ENCODE measurements around the gene BAIAP2L1.
A peak's percentile ranks its signal among the peaks of the same experiment; 100 is the strongest.
"Not testable (repeated sequence)": the region's sequence is repeated elsewhere in the genome, so short reads cannot be mapped to it uniquely, and the experiment has no call there.

BAIAP2L1 gene, protein sequence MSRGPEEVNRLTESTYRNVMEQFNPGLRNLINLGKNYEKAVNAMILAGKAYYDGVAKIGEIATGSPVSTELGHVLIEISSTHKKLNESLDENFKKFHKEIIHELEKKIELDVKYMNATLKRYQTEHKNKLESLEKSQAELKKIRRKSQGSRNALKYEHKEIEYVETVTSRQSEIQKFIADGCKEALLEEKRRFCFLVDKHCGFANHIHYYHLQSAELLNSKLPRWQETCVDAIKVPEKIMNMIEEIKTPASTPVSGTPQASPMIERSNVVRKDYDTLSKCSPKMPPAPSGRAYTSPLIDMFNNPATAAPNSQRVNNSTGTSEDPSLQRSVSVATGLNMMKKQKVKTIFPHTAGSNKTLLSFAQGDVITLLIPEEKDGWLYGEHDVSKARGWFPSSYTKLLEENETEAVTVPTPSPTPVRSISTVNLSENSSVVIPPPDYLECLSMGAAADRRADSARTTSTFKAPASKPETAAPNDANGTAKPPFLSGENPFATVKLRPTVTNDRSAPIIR

DNA sequence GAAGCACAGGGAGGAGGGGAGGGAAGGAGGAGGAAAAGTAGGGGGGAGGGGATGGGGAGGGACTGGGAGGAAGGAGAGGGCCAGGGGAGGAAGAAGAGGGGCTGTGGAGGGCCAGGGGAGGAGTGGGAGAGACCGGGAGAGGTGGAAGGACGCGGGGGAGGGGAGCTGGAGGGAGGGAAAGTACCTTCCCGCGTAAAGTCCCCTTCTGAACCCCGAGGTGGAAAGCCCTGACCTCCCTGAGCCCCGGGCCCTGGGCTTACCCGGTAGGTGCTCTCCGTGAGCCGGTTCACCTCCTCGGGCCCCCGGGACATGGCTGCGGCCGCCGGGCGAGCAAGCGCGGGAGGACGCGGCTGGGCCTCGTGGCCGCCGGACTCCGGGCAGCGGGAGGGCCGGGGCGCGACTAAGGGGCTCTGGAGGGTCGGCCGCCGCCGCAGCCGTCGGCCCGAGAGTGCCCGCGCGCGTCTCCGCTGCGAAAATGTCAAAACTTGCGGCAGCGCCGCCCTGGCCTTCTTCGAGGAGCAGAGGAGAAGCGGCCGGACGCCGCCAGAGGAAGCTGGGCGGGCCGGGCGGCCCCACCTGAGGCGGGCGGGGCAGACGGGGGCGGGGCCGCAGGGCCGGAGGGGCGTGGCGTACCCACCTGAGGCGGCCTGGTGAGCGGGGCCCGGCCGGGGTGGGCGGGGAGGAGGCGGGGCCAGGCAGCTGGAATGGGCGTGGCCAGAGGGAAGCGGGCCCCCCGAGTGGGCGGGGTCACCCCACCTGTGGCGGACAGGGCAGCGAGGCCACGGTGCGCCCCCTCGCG, at the start of gene BAIAP2L1:
BAIAP2L1 (minus strand) TSS at position 549 of the 799 bp plus-strand sequence; CDS start at position 311, 238 bp downstream.
- Histone ChIP-seq H3K27ac (ENCODE audit: low read depth, low read length) (no peak within 1 kb of the TSS), H3K27me3 (ENCODE audit: insufficient read depth, low read length) (no peaks in the 10 kb centered on the region), H3K79me2 (ENCODE audit: control insufficient read depth, insufficient read depth, low read length, unreplicated experiment) (peaks cover 11% of the 10 kb centered on the region), H3K4me3 (ENCODE audit: low read depth, low read length) (peak within 1 kb of the TSS; percentile 87), H2AFZ (ENCODE audit: low read length, unreplicated experiment) (peak within 1 kb of the TSS; percentile 62), H3K4me1 (ENCODE audit: control insufficient read depth, insufficient read depth, low read length, unreplicated experiment) (peaks cover 16% of the 10 kb centered on the region), H3K36me3 (ENCODE audit: insufficient read depth, low read length) (no peaks in the 10 kb centered on the region)

DNA sequence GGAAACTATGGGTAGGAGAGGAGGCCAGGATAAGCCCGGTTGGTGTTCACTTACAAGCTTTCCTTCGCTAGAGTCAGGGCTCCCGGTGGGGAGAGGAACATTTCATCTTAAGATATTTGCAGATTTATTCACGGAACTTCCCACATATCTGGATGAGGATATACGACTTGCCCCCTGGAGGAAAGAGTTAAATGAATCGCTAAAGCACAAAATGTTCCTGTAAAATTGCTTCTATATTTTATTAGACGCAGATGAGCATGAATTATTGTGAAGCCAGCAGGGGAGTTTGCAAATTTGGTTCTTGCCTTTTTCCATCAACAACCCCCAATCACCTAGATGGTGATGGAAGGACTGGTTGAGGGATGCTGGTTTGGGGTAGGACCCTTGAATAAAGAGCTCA, 47.9 kb upstream of the BAIAP2L1 start:
- Histone ChIP-seq H3K36me3 (ENCODE audit: insufficient read depth, low read length) (no peaks in the 10 kb centered on the region), H3K4me1 (ENCODE audit: control insufficient read depth, insufficient read depth, low read length, unreplicated experiment) (no peaks in the 10 kb centered on the region), H3K27ac (ENCODE audit: low read depth, low read length) (no peak overlapping the region), H3K79me2 (ENCODE audit: control insufficient read depth, insufficient read depth, low read length, unreplicated experiment) (no peaks in the 10 kb centered on the region), H3K4me3 (ENCODE audit: low read depth, low read length) (no peak overlapping the region), H3K27me3 (ENCODE audit: insufficient read depth, low read length) (peaks cover 13% of the 10 kb centered on the region), H2AFZ (ENCODE audit: low read length, unreplicated experiment) (no peak overlapping the region)

DNA sequence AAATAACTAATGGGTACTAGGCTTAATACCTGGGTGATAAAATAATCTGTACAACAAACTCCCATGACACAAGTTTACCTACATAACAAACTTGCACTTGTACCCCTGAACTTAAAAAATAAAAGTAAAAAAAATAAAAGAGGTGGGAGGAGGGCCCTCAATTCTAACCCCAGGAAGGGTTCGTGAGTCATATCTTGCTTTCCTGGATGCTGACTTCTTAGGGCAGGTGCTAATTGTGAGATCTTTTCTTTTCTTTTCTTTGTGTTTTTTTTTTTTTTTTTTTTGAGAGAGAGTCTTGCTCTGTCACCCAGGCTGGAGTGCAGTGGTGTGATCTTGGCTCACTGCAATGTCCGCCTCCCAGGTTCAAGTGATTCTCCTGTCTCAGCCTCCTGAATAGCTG, 40.1 kb upstream of the BAIAP2L1 start:
- H3K27ac ChIP-seq (ENCODE audit: low read depth, low read length); H2AFZ ChIP-seq (ENCODE audit: low read length, unreplicated experiment); H3K79me2 ChIP-seq (ENCODE audit: control insufficient read depth, insufficient read depth, low read length, unreplicated experiment); H3K4me1 ChIP-seq (ENCODE audit: control insufficient read depth, insufficient read depth, low read length, unreplicated experiment); H3K36me3 ChIP-seq (ENCODE audit: insufficient read depth, low read length); H3K4me3 ChIP-seq (ENCODE audit: low read depth, low read length): not testable (repeated sequence)
- H3K27me3 ChIP-seq (ENCODE audit: insufficient read depth, low read length): peaks cover 22% of the 10 kb centered on the region; the same call in 1 of the 2 replicates

DNA sequence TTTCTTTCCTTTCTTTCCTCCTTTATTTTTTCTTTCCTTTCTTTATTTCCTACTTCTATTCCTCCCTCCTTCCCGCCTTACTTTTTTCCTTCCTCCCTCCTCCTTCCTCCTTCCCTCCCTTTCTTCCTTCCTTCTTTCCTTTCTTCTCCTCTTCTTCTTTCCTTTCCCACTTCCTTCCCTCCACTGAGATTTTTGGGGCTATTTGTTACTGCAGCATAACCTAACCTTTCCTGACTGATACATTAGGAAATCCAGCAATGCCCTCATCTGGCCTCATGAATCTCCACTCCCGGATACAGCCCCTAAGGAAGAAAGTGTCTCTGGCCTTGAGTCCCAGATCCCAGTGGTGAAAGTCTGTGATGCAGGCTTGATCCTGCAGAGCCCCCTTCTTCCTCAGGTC, 38.6 kb upstream of the BAIAP2L1 start:
- Histone ChIP-seq H2AFZ (ENCODE audit: low read length, unreplicated experiment) (no peak overlapping the region), H3K27ac (ENCODE audit: low read depth, low read length) (no peak overlapping the region), H3K36me3 (ENCODE audit: insufficient read depth, low read length) (no peaks in the 10 kb centered on the region), H3K4me1 (ENCODE audit: control insufficient read depth, insufficient read depth, low read length, unreplicated experiment) (no peaks in the 10 kb centered on the region), H3K27me3 (ENCODE audit: insufficient read depth, low read length) (peaks cover 22% of the 10 kb centered on the region; the same call in 1 of the 2 replicates), H3K4me3 (ENCODE audit: low read depth, low read length) (no peak overlapping the region), H3K79me2 (ENCODE audit: control insufficient read depth, insufficient read depth, low read length, unreplicated experiment) (no peaks in the 10 kb centered on the region)

DNA sequence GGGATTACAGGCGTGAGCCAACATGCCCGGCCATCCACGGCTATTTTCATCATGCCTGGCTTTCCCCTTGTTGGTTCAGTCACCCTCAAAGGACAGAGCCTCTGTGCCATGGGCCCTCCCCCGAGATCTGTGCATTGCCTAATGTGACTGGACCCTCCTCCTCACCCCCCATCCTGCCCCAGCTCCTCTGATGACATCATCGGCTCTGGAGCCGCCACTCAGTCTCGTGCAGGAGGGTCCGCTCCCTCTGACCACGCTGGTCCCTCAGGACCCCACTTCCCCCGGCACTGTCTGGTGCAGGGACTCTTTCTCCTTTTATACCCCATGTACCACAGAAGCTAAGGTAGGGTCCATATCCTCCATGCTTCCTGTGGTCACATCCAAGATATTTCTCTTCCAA, 33.2 kb upstream of the BAIAP2L1 start:
- H3K4me1 ChIP-seq (ENCODE audit: control insufficient read depth, insufficient read depth, low read length, unreplicated experiment): no peaks in the 10 kb centered on the region
- H3K79me2 ChIP-seq (ENCODE audit: control insufficient read depth, insufficient read depth, low read length, unreplicated experiment): no peaks in the 10 kb centered on the region
- H3K27ac ChIP-seq (ENCODE audit: low read depth, low read length): no peak overlapping the region
- H3K27me3 ChIP-seq (ENCODE audit: insufficient read depth, low read length): peaks cover 10% of the 10 kb centered on the region; the same call in 1 of the 2 replicates
- no peaks in the 10 kb centered on the region for H3K36me3 ChIP-seq (ENCODE audit: insufficient read depth, low read length)
- no peak overlapping the region for H3K4me3 ChIP-seq (ENCODE audit: low read depth, low read length)
- H2AFZ ChIP-seq (ENCODE audit: low read length, unreplicated experiment): no peak overlapping the region

DNA sequence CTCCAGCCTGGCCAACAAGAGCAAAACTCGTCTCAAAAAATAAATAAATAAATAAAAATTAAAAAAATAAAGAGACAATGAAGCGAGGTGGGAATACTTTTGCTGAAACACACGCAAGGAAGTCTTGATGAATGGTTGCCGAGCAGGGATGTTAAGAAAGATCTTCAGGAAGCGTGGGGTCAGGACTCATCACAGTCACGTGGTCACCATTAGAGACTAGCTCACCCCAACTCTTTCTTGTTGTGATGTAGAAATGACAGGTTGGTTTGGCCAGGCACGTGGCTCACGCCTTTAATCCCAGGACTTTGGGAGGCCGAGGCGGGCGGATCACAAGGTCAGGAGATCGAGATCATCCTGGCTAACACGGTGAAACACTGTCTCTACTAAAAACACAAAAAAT, 28.9 kb upstream of the BAIAP2L1 start:
- Histone ChIP-seq H3K27ac (ENCODE audit: low read depth, low read length) (no peak overlapping the region), H2AFZ (ENCODE audit: low read length, unreplicated experiment) (no peak overlapping the region), H3K4me1 (ENCODE audit: control insufficient read depth, insufficient read depth, low read length, unreplicated experiment) (no peaks in the 10 kb centered on the region), H3K36me3 (ENCODE audit: insufficient read depth, low read length) (no peaks in the 10 kb centered on the region), H3K4me3 (ENCODE audit: low read depth, low read length) (no peak overlapping the region), H3K27me3 (ENCODE audit: insufficient read depth, low read length) (no peaks in the 10 kb centered on the region), H3K79me2 (ENCODE audit: control insufficient read depth, insufficient read depth, low read length, unreplicated experiment) (no peaks in the 10 kb centered on the region)

DNA sequence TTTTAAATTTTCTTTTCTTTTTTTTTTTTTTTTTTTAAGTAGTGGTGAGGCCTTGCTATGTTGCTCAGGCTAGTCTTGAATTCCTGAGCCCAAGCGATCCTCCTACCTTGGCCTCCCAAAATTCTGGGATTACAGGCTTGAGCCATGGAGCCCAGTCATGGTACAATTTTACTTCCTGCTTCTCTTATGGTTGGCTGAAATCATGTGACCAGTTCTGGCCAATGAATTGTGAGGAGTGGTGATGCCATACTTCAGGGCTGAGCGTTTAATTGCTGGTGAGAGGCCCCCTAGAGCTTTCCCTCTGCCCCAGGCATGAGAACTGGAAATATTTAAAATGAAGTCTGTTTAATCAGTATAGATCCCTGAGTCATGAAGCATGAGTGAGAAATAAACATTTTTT, 22.2 kb upstream of the BAIAP2L1 start:
- no peaks in the 10 kb centered on the region for H3K27me3 ChIP-seq (ENCODE audit: insufficient read depth, low read length)
- H2AFZ ChIP-seq (ENCODE audit: low read length, unreplicated experiment): no peak overlapping the region
- H3K4me3 ChIP-seq (ENCODE audit: low read depth, low read length): no peak overlapping the region
- H3K27ac ChIP-seq (ENCODE audit: low read depth, low read length): no peak overlapping the region
- H3K36me3 ChIP-seq (ENCODE audit: insufficient read depth, low read length): no peaks in the 10 kb centered on the region
- H3K4me1 ChIP-seq (ENCODE audit: control insufficient read depth, insufficient read depth, low read length, unreplicated experiment): peaks cover 14% of the 10 kb centered on the region
- H3K79me2 ChIP-seq (ENCODE audit: control insufficient read depth, insufficient read depth, low read length, unreplicated experiment): no peaks in the 10 kb centered on the region

DNA sequence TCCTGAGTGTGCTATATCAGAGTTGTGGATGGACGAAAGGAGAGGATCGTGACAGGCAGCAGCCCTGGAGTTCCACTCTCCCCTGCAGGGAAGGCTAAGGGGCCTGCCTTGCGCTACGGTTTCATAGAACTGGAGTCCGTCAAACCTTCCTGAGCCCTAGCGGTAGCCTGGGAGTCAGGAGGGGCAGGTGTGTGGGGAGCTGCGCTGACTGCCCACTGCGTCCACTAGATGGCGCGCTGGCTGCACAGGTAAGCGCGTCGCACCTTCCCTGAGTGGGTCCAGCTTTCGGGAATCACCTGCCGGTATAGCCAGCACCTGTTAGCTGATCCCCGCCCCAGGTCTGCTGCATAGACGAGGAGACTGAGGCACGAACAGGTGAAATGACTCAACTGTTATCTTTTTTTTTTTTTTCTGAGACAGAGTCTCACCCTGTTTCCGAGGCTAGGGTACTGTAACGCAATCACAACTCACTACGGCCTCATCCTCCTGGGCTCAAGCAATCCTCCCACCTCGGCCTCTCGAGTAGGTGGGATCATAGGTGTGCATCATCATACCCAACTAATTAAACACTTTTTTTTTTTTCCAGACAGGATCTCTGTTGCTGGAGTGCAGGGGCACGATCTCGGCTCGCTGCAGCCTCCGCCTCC, 20.2 kb upstream of the BAIAP2L1 start:
- no peaks in the 10 kb centered on the region for H3K36me3 ChIP-seq (ENCODE audit: insufficient read depth, low read length)
- no peak overlapping the region for H2AFZ ChIP-seq (ENCODE audit: low read length, unreplicated experiment)
- H3K4me1 ChIP-seq (ENCODE audit: control insufficient read depth, insufficient read depth, low read length, unreplicated experiment): peaks cover 22% of the 10 kb centered on the region
- H3K4me3 ChIP-seq (ENCODE audit: low read depth, low read length): no peak overlapping the region
- H3K27ac ChIP-seq (ENCODE audit: low read depth, low read length): no peak overlapping the region
- H3K79me2 ChIP-seq (ENCODE audit: control insufficient read depth, insufficient read depth, low read length, unreplicated experiment): no peaks in the 10 kb centered on the region
- H3K27me3 ChIP-seq (ENCODE audit: insufficient read depth, low read length): no peaks in the 10 kb centered on the region

DNA sequence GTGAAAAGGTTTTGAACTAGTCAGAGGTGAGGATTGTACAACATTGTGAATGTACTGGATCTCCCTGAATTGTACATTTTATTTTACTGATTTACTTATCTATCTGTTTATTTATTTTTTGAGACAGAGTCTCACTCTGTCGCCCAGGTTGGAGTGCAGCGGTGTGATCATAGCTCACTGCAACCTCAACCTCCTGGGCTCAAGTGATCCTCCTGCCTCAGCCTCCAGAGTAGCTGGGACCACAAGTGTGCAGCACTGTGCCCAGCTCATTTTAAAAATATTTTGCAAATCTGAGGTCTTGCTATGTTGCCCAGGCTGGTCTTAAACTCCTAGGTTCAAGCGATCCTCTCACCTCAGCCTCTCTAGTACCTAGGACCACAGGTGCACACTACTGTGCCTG, 19.1 kb upstream of the BAIAP2L1 start:
- H3K36me3 ChIP-seq (ENCODE audit: insufficient read depth, low read length); H2AFZ ChIP-seq (ENCODE audit: low read length, unreplicated experiment); H3K4me3 ChIP-seq (ENCODE audit: low read depth, low read length); H3K27me3 ChIP-seq (ENCODE audit: insufficient read depth, low read length); H3K79me2 ChIP-seq (ENCODE audit: control insufficient read depth, insufficient read depth, low read length, unreplicated experiment): not testable (repeated sequence)
- Histone ChIP-seq H3K27ac (ENCODE audit: low read depth, low read length) (peak overlapping the region; percentile 80; the same call in 1 of the 2 replicates), H3K4me1 (ENCODE audit: control insufficient read depth, insufficient read depth, low read length, unreplicated experiment) (peaks cover 22% of the 10 kb centered on the region)

DNA sequence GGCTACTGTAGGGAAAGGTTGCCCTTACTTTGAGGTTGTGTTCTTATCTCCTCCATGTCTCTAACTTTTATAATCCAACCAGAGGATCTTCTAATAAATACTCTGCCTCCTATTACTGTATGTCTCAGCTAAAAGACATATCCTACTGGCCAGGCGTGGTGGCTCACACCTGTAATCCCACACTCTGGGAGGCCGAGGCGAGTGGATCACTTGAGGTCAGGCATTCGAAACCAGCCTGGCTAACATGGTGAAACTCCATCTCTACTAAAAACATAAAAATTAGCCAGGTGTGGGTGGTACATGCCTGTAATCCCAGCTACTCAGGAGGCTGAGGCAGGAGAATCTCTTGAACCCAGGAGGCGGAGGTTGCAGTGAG, 18.4 kb upstream of the BAIAP2L1 start:
- Histone ChIP-seq H3K4me1 (ENCODE audit: control insufficient read depth, insufficient read depth, low read length, unreplicated experiment) (peaks cover 22% of the 10 kb centered on the region), H3K27ac (ENCODE audit: low read depth, low read length) (peak overlapping the region; percentile 80), H2AFZ (ENCODE audit: low read length, unreplicated experiment) (peak overlapping the region; percentile 1)
- not testable (repeated sequence) for H3K79me2 ChIP-seq (ENCODE audit: control insufficient read depth, insufficient read depth, low read length, unreplicated experiment); H3K4me3 ChIP-seq (ENCODE audit: low read depth, low read length); H3K27me3 ChIP-seq (ENCODE audit: insufficient read depth, low read length); H3K36me3 ChIP-seq (ENCODE audit: insufficient read depth, low read length)
